HG03442 (cell line): Measurements from ENCODE around the gene ASCL5.

Source experiments
- ATAC-seq: cut with Tn5 transposase; IDR thresholded peaks from one replicate; pipeline ENCODE4 v1.9.1; 2021; ENCODE audit warnings: mild to moderate bottlenecking, moderate library complexity; ENCODE audit not compliant: unreplicated experiment

The ASCL5 gene

DNA sequence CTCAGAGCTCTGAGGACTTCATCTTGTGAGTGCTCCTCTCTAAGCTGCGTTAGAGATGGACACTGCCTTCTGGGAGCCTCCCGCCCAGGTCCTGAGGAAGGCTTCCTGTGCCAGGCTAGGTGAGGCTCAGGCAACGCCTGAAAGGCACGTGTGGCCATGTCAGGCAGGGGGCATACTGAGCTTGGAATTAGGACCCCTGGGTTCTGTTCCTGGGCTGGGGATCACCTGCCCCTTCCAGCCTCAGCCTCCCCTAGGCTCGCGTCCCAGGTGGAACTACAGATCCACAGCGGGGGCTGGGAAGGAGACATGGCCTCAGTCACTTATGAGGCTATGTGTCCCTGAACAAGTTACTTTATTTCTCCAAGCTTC lies 10.0 kb upstream of the ASCL5 start:
- ATAC-seq: no peak

DNA sequence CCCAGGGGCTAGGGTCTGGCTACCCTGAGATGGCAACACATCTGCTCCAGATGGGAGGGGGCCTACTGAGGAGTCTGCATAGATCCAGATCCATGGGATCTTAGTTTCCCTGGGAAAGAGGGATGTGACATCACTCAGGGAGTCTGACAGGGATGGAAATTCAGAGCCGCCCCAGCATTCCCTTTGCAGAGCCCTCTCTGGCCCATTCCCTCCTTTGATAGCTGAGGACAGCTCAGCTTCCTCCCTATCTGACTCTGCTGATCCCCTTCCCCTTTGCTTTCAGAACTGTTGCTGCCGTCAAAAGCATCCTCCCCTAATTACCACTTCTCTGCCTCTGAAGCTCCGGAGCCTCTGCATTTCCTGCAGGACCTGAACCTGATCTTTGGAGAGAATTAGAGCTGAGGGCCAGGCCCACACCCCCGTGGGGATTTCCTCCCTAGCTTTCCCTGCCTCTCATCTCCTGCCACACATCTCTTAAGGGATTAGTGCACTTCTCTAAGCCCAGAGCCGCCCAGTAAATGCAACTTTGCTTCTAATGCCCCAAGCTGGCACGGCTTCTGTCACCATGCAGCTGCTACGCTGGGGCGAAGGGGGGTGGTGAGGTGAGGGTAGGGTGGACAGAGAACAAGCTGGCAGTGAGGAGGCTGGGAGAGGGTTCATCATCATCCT lies 9.5 kb upstream of the ASCL5 start:
- ATAC-seq: no peak

GRCh38 chr1:201134405-201134804 lies 7.4 kb upstream of the ASCL5 start:
- ATAC-seq: no peak

DNA sequence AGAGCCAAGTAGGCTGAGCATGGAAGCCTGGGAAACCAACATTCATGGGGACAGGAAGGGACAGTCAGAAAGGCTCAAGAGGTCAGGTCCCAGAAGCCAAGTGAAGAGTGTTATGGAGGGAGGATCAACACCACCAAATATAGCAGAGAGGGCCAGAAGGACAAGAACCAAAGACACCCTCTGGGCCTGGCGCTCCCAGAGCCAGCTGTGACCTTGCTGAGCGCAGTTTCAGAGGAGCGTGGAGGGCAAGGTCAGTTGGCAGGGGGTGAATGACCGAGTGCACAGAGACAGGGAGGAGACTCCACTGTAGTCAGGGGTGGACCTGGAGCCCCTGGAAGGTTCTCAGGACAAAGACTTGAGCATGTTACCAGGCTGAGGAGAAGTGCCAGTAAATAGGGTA lies 4.4 kb upstream of the ASCL5 start:
- ATAC-seq: no peak

- no peak for ATAC-seq
These were observed 2.0 kb upstream of the ASCL5 start for GRCh38 chr1:201128962-201129361.

GRCh38 chr1:201128476-201128875 lies 1.5 kb upstream of the ASCL5 start:
- ATAC-seq: no peak

DNA sequence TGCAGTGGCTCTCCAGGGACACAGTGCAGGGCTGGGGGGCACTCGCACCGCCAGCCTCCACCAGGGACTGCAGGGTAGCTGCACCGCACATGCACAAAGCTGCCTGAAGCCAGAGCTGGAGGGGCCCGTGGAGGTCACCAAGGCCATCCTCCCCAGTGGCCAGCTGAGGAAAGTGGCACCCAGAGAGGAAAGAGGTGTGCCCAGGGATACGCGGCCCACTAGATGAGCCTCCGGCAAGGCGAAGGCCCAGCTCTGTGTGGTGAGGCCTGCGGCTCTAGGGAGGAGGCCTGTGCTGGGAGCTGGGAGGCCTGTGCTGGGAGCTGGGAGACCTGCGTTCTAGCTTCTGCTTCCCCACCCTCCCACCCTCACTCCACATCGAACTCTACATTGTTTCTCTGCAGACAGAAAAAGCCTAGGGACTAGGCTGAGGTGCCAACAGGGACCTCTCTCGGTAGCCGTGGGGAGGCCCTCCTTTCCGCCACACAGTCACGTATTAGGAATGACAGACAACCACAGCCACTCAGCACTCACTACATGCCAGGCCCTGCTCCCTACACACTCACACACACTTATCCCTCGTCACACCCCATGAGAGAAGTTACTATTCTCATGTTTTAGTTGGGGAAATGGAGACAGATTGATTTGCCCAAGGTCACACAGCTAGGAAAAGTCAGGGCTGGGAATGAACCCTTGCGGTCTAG lies 921 bp upstream of the ASCL5 start:
- ATAC-seq: no peak

DNA sequence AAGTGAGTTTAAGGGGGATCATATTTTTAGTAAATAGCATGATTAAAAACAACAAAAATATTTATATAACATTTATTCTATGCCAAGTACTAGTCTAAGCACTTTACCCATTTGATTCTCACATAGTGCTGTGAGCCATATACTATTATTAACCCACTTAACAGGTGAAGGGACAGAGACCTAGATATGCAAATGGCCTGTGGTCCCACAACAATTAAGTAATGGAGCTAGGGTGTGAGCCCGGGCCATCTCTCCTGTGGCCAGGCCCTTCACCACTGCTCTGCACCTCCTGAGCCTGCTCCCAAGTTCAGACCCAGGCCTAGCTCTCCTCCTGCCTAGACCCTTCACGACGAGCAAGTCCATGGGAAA lies 537 bp downstream of the ASCL5 start:
- ATAC-seq: no peak

DNA sequence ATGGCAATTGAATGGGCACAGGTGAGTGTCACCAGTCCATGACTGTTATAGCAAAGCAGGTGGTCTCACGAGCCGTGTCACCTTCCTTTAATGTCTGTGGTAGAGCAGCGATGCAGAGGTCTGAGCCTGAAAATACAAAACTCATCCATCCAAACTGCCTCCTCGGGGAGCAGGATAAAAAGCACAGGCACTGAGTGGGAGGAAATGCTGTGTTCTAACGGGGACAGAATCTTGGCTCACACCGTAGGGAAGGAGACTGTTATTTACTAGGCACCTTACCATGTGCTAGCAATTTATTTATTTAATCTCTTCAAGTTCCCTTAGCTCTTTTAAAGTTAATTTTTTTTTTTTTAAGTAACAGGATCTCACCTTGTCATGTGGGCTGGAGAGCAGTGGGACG lies 1.2 kb downstream of the ASCL5 start:
- ATAC-seq: no peak

- ATAC-seq: no peak
These were observed 2.0 kb downstream of the ASCL5 start for GRCh38 chr1:201125019-201125418.

DNA sequence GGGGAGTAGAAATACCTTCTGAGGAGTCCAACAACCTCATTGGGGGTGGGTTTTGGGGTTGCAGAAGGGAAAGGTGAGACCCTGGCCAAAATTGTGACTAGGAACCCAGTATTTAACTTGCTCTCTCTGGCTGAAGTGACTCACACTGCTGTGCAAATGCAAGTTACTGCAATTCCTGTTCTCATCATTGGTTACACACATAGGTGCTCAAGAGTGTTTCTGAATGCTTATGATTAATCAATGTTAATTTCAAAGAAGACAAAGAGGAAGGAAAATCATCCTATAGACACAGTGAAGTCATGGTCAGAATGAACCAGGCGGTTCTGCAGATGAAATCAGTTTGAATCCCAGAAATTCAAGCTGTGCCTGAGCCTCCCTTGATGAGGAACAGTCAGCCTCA lies 3.1 kb downstream of the ASCL5 start:
- ATAC-seq: no peak

GRCh38 chr1:201122321-201122957 lies 4.5 kb downstream of the ASCL5 start:
- ATAC-seq: no peak

DNA sequence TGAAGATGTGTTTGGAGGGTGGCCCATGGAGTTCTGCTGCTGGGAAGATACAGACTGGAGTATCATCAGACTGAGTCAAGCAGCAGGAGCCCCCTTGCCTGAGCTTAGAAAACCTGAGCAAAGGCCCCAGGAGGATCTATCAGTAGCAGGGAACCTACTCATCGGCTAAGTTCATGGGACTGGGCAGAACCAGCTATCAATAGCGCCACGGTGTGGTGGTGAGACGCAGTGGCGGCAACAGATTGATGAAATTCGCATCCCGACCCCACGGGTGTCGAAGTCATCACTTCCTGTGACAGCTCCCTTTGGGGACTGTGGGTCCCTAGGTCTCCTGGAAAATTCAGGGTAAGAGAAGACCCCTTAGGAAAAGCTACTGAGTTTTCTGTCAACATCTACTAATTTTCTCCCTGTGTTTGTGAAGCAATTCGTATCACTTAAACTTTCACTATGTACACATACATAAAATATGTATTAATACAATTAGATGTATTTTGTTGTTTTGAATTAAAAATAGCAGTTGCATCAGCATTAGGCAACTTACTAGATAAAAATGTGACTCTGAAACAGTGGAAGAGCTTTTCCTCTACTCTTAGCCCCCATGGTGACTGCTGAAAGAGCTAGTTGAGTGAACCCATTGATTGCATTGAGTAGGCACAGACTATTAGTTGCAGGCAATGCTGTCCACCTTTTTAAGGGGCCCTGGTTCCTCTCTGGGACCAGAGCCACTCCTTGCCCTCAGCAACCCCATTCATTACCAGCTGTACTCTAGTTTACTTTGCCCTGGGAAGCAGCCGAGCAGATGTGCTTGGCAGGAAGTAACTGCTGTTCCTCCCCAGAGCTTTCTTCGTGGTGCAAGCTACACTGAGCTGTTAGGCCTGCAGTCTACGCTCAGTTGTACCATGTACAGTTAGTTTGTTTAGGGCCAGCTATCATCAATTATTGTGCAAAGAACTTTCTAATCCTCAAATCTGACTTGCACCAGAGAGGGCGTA lies 7.5 kb downstream of the ASCL5 start:
- ATAC-seq: no peak

- no peak for ATAC-seq
These were observed 10.9 kb downstream of the ASCL5 start for GRCh38 chr1:201116091-201116490.

- ATAC-seq: no peak
These were observed 11.5 kb downstream of the ASCL5 start for GRCh38 chr1:201115390-201115937.

DNA sequence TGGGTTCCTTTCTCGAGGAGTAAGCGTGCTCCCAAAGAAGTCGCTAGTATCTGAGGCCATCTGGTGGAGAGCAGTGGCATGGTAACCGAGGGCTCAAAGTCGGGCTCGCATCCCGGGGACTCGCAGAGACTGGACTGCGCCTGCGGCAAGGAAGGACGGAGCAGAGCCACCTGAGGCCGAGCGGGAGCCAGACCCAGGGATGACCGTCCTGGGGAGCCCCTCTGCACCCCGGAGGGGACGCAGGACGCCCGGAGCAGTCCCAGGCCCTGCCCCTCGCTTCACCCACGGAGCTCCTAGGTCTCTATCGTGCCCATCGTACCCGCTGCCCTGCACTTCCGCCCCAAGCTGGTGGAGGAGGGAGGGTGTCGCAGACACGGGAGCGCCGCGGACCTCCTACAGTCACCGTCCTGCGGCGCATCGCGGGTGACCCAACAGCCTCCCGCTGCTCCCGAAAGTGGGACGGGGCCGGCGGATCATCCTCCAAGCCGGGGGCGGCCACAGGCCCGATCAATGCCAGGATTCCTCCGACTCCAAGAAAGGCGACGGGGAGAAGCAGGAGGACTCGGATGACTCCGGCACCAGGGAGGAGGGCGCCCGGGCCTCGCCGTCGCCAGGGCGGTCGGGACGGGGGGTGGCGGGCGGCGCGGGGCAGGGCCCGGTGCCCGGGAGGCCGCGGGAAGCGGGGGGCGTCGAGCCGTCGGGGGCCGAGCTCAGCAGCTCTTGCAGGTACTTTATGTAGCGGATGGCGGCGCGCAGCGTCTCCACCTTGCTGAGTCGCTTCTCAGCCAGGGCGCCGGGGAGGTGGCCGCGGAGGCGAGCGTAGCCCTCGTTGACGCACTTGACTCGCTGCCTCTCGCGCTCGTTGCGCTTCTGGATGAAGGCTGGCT lies 12.5 kb downstream of the ASCL5 start:
- ATAC-seq: peak; percentile 87

DNA sequence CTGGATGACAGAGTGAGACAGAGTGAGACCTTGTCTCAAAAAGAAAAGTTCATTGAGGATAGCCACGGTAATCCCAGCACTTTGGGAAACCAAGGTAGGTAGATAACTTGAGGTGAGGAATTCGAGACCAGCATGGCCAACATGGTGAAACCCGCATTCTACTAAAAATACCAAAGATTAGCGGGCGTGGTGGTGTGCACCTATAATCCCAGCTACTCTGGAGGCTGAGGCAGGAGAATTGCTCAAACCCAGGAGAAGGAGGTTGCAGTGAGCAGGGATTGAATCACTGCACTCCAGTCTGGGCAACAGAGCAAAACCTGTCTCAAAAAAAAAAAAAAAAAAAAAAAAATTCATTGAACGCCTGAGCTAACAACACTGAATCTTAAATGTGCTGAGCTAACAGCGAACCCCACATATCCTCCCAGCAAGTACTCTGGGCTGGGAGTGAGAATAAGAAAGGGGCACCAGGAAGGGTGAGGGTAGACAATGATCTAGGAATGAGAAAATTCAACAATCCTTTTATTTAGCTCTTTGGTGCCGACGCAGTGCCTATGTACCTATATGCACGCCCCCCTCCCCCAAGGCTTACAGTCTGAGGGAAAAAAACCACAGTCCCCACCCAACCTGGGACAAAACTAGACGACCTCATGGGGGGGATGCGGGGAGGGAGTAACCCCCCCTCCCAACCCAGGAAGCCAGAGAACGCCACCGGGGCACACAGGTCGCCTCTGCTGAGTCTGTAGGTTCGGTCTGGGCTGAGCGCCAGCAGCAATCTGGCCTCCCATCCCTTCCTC lies 13.3 kb downstream of the ASCL5 start:
- ATAC-seq: no peak

DNA sequence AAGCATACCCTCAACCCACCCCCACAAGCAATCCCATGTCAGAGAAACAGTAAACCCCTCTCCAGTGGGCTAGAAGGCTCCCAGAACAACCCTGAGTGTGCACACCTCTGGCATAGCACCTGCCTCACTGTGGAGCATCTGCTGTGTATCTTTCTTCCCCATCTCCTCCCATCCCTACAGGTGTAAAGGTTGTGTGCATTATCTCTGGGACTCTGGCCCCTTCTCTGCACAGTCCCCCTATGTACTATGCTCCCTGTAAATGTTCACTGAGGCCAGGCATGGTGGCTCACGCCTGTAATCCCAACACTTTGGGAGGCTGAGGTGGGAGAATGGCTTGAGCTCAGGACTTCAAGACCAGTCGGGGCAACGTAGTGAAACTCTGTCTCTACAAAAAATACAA lies 14.1 kb downstream of the ASCL5 start:
- no peak for ATAC-seq

- ATAC-seq: no peak
These were observed 14.7 kb downstream of the ASCL5 start, which contains the start of gene CACNA1S for GRCh38 chr1:201112173-201112731. CACNA1S (minus strand) TSS chr1:201112426; CDS start chr1:201112339, 87 bp downstream.
